HG02970 (cell line): ENCODE measurements around the gene LZTS3.
"Not testable (repeated sequence)": the region's sequence is repeated elsewhere in the genome, so short reads cannot be mapped to it uniquely, and the experiment has no call there.

Source experiments
- ATAC-seq: cut with Tn5 transposase; IDR thresholded peaks from one replicate; pipeline ENCODE4 v1.9.1; 2021; ENCODE audit warnings: mild to moderate bottlenecking, moderate library complexity, moderate number of reproducible peaks; ENCODE audit not compliant: unreplicated experiment, low FRiP score

LZTS3 gene

DNA sequence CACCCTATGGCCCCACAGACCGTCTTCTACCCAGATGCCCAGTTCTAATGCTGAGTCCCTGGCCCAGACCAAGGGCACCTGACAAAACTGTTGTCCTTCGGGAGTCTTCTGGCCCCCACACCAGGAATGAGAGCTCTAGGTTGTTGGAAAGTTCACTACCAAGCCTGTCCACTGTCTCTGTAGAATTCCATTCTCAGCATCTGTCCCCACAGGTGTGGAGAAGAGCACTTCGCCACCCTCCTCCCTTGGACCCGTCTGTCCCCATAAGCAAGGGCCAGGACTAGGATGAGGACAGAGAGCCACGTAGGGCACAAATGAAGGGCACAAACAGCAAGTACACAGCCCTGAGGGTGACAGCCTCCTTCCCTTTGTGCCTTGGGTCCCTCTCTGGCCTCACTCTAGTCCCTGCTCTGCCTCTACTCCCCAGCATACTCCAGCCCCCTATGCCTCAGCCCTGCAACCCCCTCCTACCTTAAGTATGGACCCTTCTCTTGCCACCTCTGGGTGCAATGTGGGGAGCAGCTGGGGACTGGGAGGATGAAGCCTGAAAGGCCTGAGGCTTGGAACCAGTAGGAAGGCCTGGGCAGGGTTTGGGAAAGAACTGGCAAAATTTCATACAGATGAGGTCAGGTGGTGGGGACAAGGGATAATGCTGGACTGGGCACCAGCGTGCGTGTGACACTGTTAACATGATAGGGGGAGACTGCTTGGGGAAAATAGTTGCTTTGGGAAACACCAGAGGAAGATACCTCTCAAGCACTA, 4.3 kb downstream of the LZTS3 start:
- ATAC-seq: no peak

DNA sequence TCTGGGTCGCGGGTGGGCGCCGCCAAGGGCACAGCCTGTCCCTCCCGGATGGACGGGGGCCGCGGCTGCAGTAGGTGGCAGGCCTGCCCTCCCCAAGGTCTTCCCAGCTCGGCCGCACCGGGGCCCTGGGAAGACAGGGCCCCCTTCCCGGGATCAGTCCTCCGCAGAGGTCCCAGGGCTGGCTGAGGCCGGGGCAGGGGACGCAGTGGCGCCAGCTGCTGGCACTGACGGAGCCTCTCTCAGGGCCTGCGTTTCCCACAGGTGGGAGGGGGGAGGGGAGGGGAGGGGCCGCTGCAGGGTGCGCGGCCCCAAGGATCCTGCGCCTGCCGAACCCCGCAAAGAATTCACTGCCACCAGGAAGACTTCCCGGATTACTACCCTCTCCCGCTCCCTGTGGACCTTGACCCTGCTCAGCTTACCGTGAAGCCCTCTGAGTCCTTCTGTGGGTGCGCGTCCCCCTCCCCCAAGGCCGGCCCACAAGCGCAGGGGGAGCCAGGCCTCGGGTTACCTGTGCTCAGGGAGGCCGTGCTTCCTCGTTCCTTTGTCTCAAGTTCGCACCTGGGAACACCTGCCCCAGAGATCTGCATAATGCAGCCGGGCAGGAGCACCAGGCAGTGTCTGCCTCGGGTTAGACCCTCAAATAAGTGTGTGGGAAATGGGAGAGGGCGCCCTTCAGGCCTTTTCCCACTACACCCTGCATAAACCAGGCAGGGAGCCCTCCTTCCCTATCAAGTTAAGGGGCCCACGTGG, 5.1 kb downstream of the LZTS3 start:
- ATAC-seq: no peak

DNA sequence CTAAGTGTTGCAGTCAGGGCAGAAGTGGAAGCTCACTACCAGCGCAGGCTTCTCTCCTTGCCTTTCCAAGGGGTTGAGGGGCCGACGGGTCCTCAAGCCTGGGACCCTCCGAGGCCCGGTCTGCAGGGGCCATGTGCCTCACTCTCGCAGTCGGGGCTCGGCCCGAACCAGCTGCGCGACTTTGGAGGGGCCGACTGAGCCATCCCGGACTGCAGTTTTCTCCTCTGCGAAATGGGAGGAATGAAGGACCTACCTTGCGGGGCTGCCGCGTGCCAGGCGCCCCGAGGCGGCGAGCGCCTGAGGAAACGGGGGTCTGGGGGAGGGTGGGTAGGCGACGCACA, 5.6 kb downstream of the LZTS3 start:
- no peak for ATAC-seq

- ATAC-seq: no peak
These were observed 6.4 kb downstream of the LZTS3 start for GRCh38 chr20:3166913-3167342.

DNA sequence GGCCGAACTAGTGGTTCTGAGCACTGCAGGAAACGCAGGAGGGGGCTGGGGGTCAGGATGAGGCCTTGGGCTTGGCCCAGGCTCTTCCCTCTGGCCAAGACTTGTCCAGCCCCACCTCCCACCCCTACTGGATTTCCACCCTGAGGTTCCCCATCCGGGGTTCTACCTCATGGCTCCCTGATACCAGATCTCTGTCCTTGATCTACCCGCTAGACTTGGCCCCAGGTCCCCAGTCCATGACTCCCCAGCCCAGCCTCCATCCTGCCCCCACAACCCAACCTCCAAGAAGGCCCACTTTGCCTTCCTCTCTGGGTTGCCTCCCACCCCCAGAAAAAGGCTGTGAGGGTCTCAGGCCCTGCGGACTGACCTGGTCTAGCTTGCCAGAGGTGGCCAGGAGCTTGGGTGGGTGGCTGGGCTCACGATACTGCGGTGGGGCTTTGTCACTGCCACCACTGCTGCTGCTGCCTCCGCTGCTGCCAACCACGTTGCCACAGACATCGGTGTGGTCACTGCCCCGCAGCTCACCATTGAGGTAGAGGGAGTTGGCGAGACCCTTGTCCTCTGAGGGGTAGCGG, 6.9 kb downstream of the LZTS3 start:
- no peak for ATAC-seq

GRCh38 chr20:3165473-3166337, 7.6 kb downstream of the LZTS3 start:
- no peak for ATAC-seq

GRCh38 chr20:3164763-3165410, 8.5 kb downstream of the LZTS3 start:
- no peak for ATAC-seq

- ATAC-seq: no peak
These were observed 9.1 kb downstream of the LZTS3 start for GRCh38 chr20:3164043-3164762.

GRCh38 chr20:3163099-3164042, 10.0 kb downstream of the LZTS3 start:
- ATAC-seq: no peak

DNA sequence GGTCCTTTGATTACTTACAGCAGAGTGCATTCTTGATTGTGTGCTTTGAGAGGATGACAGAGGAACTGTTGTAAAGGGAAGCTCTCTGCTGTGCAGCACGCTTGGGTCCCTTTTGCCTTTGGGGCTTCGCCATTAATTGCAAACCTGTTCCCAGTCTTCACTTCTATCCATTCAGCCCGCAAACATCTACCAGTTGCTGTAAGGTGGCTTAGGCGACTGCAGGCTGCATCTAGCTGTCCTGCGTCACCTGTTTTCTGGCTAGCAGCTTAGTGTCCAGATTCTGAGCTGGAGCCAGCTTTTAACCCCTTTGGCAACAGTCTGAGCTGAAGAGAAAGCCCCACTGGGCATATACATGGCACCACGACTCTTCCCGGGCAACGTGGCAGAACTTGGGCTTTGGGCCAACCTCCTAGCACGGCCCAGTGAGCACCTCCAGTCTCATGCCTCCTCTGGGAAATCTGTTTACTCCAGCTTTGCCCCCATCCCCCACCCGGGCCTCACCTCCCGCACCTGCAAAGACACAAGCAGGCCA, 11.2 kb downstream of the LZTS3 start:
- no peak for ATAC-seq

DNA sequence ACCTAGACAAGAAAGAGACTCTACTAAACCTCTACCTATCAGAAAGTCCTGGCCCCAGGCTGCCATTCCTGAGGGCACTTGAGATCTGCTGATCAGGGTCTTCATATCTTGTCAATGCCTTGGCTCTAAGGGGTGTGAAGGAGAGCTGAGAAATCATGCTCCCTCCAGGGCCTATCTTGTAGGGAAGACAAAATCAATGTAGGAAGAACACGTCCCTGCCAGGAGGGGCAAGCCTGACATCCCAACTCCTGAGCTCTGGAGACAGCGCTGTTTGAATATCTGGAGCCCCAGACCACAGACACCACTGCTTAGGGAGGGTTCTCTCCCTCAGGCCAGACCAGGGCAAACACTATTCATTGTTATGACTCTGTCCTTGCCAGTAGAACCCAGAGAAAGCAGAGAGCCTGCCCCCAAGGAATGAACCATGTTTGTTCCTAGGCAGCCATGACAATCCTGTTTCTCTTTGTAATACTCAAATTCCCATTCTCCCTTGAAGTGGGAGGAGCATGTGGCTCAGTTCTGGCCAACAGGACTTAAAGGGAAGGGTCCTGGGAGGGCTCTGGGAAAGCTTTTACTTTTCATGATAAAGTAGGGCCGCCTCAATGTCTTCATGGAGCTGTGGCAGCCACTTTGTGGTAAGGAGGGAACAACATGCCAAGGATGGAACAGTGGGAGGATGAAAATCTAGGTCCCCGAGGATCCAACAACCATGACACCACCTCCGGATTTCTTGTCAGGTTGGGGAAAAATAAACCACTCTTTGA, 11.9 kb downstream of the LZTS3 start:
- no peak for ATAC-seq

DNA sequence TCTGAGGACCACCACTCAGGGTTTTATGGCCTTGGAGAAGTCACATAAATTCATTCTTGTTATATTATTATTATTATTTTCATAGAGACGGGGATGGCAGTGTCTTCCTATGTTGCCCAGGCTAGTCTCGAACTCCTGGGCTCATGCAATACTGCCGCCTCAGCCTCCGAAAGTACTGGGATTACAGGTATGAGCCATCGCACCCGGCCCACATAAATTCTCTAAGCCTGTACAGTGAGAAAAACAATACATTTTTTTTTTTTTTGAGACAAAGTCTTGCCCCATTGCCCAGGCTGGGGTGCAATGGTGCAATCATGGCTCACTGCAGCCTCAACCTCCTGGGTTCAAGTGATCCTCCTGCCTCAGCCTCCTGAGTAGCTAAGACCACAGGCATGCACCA, 12.9 kb downstream of the LZTS3 start:
- no peak for ATAC-seq

GRCh38 chr20:3158968-3159431, 14.3 kb downstream of the LZTS3 start:
- ATAC-seq: no peak

- ATAC-seq: no peak
These were observed 15.5 kb downstream of the LZTS3 start for GRCh38 chr20:3157817-3158216.

GRCh38 chr20:3156811-3157619, 16.3 kb downstream of the LZTS3 start:
- ATAC-seq: no peak

DNA sequence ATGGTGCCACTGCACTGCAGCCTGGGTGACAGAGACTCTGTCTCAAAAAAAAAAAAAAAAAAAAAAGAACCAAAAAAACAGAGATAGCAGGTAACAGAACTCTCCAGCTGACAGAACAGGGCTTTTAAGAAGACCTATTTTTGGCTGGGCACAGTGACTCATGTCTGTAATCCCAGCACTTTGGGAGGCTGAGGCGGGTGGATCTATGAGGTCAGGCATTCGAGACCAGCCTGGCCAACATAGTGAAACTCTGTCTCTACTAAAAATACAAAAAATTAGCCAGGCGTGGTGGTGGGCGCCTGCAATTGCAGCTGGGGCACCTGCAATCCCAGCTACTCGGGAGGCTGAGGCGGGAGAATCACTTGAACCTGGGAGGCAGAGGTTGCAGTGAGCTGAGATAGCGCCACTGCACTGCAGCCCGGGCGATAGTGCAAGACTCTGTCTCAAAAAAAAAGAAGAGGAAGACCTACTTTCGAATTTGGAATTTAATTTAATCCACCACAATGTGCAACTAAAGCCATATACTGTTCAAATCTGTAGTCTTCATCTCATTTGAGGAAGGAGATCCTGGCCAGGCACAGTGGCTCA, 21.2 kb downstream of the LZTS3 start:
- not testable (repeated sequence) for ATAC-seq
